G401 (cell line): ENCODE results near the gene THOC5. TPM values are rescaled to one million over a fixed set of nuclear protein-coding genes. Genes with fewer than 3 reads are reported as not detected.
A peak's percentile ranks its signal among the peaks of the same experiment; 100 is the strongest.

Experiments used
- DNase-seq: peaks from one replicate; pipeline ENCODE4 v3.0.0-alpha.2; 2015; ENCODE audit warnings: low spot score
- in situ Hi-C: cut with HindIII; loops from 2 replicates; pipeline ENCODE4 v1.10.0; 2016; ENCODE audit warnings: low sequenced_read_pairs, mixed read lengths
- total RNA-seq: library from RNA; depleted of rRNA; stranded (reverse); fragments of >200 nt; shearing (Covaris generic); gene quantifications from 2 replicates; pipeline ENCODE4 v1.2.3, GENCODE V29; 2014

THOC5 gene
- total RNA-seq, 1 experiment from 2014 or later, result 62.6 TPM

DNA sequence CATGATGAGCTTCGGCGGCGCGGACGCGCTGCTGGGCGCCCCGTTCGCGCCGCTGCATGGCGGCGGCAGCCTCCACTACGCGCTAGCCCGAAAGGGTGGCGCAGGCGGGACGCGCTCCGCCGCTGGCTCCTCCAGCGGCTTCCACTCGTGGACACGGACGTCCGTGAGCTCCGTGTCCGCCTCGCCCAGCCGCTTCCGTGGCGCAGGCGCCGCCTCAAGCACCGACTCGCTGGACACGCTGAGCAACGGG, 73.4 kb downstream of the THOC5 start:
- DNase-seq, result no peak
- in situ Hi-C loops, result no loop called here

GRCh38 chr22:29479417-29480261, 73.9 kb downstream of the THOC5 start, which contains the start of gene NEFH:
NEFH (plus strand) TSS chr22:29480218; CDS start chr22:29480263, 45 bp downstream.
- peak; percentile 42 for DNase-seq
- in situ Hi-C loops, result no loop called here

GRCh38 chr22:29478326-29479276, 75.0 kb downstream of the THOC5 start:
- peak; percentile 35 for DNase-seq
- in situ Hi-C loops, result no loop called here

DNA sequence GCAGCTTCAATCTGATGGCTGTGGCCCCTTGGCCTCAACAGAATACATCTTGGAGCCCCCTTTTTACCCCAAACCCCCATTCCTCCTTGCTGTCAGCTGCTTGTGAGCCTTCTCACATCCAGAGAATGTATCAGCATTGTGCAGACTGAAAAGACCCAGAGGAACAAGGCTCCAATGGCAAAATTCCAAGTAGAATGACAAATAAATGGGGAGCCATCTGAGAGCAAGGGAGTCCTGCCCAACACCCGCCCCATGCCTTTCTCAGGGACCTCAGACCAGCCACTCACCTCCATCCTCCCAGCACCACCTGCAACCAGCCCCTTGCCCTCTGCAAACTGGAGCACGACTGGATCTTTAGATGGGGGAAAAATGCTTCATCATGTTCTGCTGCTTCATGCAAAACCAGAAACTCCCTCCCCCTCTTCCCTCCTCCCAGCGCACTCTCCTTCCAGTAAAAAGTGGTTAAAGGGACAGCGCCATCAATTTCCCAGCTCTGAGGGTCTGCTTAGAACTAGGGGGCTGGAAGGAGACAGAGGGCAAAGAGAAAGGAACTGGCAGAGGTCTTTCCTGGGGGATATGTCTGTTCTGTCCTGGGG, 75.7 kb downstream of the THOC5 start:
- in situ Hi-C loops, result no loop called here

GRCh38 chr22:29476116-29476515, 77.4 kb downstream of the THOC5 start:
- in situ Hi-C loops, result no loop called here
- peak; percentile 23 for DNase-seq

More for the DNA sequence above, 75.7 kb downstream of the THOC5 start:
- peak; percentile 77 for DNase-seq

DNA sequence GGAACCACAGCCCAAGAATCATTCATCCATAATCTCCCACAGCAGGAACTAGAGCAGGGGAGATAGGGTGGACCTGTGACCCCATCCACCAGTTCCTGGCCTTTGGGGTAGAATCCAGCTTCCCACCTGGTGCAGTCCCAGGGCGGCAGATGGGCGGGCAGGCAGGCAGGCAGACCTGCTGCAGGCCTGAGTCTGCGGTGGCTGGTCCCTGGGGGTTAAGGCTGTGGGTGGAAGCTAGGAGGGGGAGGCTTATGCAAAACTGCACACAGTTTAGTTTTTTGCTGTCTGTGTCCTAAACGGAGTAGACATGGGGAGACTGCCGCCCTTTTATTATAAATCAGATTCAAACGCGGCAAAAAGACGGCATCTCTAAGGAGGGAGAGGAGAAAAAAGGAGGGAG, 78.0 kb downstream of the THOC5 start:
- in situ Hi-C loops, result no loop called here
- no peak for DNase-seq

- in situ Hi-C loops, result no loop called here
Measured at GRCh38 chr22:29473001-29473400, 80.6 kb downstream of the THOC5 start.

GRCh38 chr22:29470159-29470855, 83.2 kb downstream of the THOC5 start:
- DNase-seq, result peak; percentile 35
- in situ Hi-C loops, result no loop called here

More at GRCh38 chr22:29473001-29473400, 80.6 kb downstream of the THOC5 start:
- no peak for DNase-seq

DNA sequence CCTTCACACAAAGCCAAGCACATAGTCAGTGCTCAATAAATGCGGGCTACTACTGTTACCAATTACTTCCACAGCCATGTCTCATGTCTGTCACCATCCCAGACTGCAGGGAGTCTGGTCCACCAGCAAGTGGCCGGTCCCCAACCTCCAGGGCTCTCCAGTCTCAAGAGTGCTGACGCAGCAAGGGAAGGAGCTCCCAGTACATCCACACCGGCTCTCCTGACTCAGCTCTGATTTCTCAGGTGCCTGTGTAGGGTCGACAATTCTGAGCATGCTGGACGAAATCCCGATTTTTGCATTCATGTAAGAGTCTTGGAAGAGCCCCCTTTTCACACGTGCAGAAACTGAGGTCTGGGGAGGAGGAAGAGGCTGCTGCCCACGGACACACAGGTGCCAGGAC, 83.8 kb downstream of the THOC5 start:
- in situ Hi-C loops, result no loop called here
- DNase-seq, result no peak

DNA sequence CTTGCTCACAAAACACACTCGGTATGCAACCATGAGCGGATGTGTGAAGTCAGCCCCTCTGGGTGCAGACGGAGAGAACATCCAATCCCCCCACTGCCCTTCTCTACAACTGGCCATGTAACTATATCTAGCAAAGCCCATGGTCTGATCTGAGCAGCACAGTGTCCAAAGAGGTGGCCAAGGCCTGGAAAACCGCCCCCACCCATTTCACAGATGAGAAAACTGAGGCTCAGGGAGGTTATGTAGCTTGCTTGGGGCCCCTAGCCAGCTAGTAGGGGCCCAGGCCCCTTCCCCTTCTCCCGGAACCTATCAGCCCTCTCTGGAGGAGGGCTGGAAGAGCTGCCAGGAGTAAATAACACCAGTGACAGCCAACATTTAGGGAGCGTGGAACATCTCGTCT, 89.0 kb downstream of the THOC5 start:
- in situ Hi-C loops, result no loop called here
- DNase-seq, result no peak

DNA sequence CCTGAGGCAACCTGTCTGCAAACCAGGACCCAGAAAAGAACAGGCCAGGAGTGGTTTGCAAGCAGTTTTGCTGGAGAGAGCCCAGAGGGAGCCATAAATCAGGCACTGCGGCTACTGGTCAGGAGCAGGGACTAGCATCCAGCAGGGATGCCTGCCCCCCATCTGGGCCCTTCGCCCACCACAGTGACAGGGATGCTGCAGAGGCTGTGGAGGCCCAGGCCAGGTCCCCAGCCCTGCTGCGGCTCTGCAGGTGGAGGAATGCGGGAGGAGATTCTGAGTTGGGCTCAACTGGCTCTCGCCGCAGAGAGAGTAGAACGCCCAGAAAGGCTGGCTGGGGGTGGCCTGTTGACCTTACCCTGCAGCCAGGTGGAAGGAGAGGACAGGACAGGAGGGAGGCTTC, 89.9 kb downstream of the THOC5 start:
- DNase-seq, result no peak
- in situ Hi-C loops, result no loop called here

- no peak for DNase-seq
- in situ Hi-C loops, result no loop called here
Measured at GRCh38 chr22:29461263-29461662, 92.3 kb downstream of the THOC5 start.

- in situ Hi-C loops, result no loop called here
- DNase-seq, result no peak
Measured at GRCh38 chr22:29459773-29460172, 93.8 kb downstream of the THOC5 start.

DNA sequence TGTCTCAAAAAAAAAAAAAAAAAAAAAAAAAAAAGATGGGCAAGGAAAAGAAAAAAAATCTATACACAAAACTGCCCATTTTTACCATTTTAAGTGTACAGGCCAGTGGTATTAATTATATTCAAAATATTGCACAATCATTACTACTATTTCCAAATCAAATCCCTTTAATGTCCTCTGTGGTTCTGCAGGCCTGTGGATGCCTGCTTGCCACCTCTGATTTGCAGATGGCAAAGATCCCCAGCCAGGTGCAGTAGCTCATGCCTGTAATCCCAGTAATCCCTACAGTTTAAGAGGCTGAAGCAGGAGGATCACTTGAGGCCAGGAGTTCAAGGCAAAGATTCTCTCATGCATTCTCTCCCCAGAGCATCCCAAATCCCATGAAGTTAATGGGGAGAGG, 95.0 kb downstream of the THOC5 start:
- no peak for DNase-seq
- in situ Hi-C loops, result no loop called here

- peak; percentile 78 for DNase-seq
Measured at GRCh38 chr22:29457730-29458129, 95.8 kb downstream of the THOC5 start.

GRCh38 chr22:29456211-29456671, 97.3 kb downstream of the THOC5 start:
- in situ Hi-C loops, result no loop called here
- DNase-seq, result no peak

More at GRCh38 chr22:29457730-29458129, 95.8 kb downstream of the THOC5 start:
- in situ Hi-C loops, result no loop called here
